Progenitor cell of endocrine pancreas (in vitro differentiated cells): ENCODE data around the gene OVOL3. TPM values are rescaled to one million over a fixed set of nuclear protein-coding genes. Genes with fewer than 3 reads are reported as not detected.

Experiments used
- DNase-seq: peaks from one replicate; pipeline ENCODE4 v3.0.0; 2021; ENCODE audit warnings: low spot score; ENCODE audit not compliant: unreplicated experiment
- H3K27ac Mint-ChIP-seq: 2 replicates; pipeline ENCODE4 v1.8.0; 2021; ENCODE audit warnings: mild to moderate bottlenecking, moderate library complexity, mixed read lengths
- H3K27me3 Mint-ChIP-seq: 2 replicates; pipeline ENCODE4 v1.8.0; 2021; ENCODE audit warnings: mixed read lengths
- H3K36me3 Mint-ChIP-seq: 2 replicates; pipeline ENCODE4 v1.8.0; 2022; ENCODE audit warnings: mixed read lengths; ENCODE audit not compliant: insufficient read depth
- H3K4me1 Mint-ChIP-seq: 2 replicates; pipeline ENCODE4 v1.8.0; 2021; ENCODE audit warnings: low read depth, mixed read lengths
- H3K4me3 Mint-ChIP-seq: 2 replicates; pipeline ENCODE4 v1.8.0; 2021; ENCODE audit warnings: low read depth, mild to moderate bottlenecking, moderate library complexity, mixed read lengths
- H3K9me3 Mint-ChIP-seq: 2 replicates; pipeline ENCODE4 v1.8.0; 2021; ENCODE audit warnings: low read depth, mixed read lengths
- total RNA-seq: library from RNA; stranded (reverse); gene quantifications from 2 replicates; pipeline ENCODE4 v1.2.1, GENCODE V29; 2021
- TF ChIP-seq, protein P1 (sequence below): fragments of 200-600 bp; sonication (generic); IDR thresholded peaks from one replicate; pipeline ENCODE4 v1.5.0; 2021; ENCODE audit warnings: antibody characterized with exemption, mild to moderate bottlenecking; ENCODE audit not compliant: unreplicated experiment

OVOL3 gene
- total RNA-seq, 1 donor from 2014 or later: not detected

DNA sequence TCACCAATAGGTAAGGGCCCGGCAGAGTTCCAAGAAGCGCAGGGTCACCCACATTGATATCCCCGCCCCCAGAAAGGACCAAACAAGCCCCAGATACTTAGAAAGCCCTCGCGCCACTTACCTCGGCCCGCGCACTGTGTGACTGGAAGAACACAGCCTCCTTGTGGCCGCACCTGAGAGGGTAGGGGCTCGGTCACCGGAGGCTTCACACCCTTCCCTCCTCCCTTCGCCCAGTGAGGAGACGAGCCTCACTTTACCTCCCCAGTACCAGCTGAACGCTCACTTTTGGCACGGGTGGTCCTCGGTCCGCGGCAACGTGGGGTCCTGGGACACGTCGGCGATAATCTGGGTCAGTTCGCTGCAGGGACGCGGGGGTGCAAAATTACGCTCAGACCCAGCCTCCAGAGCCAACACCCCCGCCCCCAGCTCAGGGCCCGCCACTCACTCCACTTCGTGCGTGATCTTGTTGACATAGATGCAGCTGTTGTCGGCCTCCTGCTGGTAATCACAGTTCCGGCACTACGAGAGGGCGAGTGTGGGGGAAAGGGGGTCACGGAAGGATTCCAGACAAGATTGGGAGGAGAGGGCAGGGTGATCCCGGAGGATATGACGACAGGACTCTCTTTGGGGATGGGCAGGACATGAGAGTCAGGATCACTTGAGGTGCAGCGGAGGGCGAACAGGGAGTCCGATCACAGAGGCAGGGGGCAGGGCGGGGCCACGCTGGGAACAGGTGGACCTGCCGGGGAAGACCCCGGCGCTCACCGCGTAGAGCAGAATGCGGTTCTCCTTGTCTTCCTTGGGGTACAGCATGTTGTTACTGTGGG, 3.2 kb downstream of the OVOL3 start:
- Mint-ChIP-seq H3K4me1 (peaks cover 18% of the 10 kb centered on the region), H3K36me3 (peaks cover 13% of the 10 kb centered on the region), H3K27ac (peak overlapping the region; percentile 98), H3K9me3 (no peaks in the 10 kb centered on the region), H3K4me3 (peak overlapping the region; percentile 95), H3K27me3 (no peaks in the 10 kb centered on the region)
- DNase-seq: peak; percentile 44
- TF ChIP-seq, protein P1, sequence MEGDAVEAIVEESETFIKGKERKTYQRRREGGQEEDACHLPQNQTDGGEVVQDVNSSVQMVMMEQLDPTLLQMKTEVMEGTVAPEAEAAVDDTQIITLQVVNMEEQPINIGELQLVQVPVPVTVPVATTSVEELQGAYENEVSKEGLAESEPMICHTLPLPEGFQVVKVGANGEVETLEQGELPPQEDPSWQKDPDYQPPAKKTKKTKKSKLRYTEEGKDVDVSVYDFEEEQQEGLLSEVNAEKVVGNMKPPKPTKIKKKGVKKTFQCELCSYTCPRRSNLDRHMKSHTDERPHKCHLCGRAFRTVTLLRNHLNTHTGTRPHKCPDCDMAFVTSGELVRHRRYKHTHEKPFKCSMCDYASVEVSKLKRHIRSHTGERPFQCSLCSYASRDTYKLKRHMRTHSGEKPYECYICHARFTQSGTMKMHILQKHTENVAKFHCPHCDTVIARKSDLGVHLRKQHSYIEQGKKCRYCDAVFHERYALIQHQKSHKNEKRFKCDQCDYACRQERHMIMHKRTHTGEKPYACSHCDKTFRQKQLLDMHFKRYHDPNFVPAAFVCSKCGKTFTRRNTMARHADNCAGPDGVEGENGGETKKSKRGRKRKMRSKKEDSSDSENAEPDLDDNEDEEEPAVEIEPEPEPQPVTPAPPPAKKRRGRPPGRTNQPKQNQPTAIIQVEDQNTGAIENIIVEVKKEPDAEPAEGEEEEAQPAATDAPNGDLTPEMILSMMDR: peak; percentile 27

DNA sequence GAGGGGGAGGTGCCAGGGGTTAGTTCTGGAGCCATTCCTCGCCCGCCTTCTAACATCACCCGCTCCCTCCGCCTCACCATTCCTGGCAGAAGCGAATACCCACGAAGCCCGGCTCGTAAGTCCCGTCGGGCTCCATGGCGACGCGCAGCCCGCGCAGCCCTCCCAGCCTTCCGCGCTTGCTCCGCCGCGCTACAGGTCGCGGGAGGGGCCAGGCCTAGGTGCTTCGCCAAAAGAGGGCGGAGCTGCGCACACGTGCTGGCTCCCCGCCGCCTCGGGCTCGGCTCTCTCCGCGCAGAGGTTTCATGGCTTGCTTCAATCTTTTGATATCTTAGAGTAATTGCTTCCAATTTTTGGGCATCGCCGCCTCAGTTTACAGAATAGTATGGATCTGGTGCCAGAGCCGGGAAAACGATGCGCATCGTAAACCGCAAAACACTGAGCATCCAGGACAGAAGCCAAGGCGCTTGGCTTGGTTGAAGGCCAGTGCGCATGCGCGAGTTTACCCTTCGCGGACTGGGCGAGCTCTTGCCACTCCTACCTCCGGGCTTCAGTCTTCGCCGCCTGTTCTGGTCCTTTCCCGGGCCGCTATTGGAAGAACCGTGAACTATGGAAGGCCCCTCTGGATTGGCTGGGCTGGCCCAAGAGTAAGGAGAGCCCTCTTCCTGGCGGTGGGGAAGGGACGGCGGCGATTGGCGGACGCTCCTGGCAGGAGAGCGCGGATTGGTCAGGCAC, 3.9 kb downstream of the OVOL3 start, which contains the start of gene POLR2I:
TSS of gene POLR2I (minus strand) at position 155 of the 732 bp plus-strand sequence. CDS start at position 136, 19 bp downstream.
- peak within 1 kb of the TSS; percentile 98 for H3K27ac Mint-ChIP-seq
- peak within 1 kb of the TSS; percentile 95 for H3K4me3 Mint-ChIP-seq
- DNase-seq: peak; percentile 97
- H3K36me3 Mint-ChIP-seq: peaks cover 13% of the 10 kb centered on the region
- no peaks in the 10 kb centered on the region for H3K9me3 Mint-ChIP-seq
- TF ChIP-seq, protein P1: no peak
- no peaks in the 10 kb centered on the region for H3K27me3 Mint-ChIP-seq
- peaks cover 18% of the 10 kb centered on the region for H3K4me1 Mint-ChIP-seq

DNA sequence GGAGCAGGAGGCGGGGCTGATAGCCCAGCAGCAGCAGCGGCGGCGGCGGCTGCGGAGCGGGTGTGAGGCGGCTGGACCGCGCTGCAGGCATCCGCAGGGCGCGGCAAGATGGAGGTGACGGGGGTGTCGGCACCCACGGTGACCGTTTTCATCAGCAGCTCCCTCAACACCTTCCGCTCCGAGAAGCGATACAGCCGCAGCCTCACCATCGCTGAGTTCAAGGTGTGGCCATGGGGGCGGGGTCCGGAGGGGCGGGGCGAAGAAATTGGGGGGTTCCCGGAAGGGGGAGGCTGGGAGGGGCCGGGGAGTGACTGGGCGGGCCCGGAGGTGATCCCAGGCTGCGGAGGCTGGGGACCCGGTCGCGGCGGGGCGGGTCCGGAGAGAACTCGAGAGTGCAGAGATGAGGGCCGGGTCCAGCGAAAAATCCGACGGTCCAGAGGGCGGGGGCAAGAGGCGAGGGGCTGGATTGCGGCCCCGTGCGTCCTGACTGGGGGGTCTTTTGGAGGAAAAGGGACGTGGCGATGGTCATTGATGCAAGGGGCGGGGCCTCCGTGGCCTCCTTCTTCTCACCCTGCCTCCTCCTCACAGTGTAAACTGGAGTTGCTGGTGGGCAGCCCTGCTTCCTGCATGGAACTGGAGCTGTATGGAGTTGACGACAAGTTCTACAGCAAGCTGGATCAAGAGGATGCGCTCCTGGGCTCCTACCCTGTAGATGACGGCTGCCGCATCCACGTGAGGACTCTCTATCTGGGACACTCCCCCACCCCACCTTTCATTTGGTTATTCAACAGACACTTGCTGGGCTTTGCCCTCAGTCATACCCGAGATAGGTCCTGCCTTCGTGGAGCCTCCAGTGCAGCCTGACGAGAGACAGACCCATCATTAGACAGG, 4.8 kb downstream of the OVOL3 start, which contains the start of gene TBCB:
TSS of gene TBCB (plus strand) at position 16 of the 891 bp plus-strand sequence. CDS start at position 109, 93 bp downstream.
- Mint-ChIP-seq H3K36me3 (peaks cover 15% of the 10 kb centered on the region), H3K27ac (peak within 1 kb of the TSS; percentile 98), H3K27me3 (no peaks in the 10 kb centered on the region), H3K4me3 (peak within 1 kb of the TSS; percentile 95), H3K4me1 (peaks cover 20% of the 10 kb centered on the region), H3K9me3 (no peaks in the 10 kb centered on the region)
- TF ChIP-seq, protein P1: no peak
- DNase-seq: peak; percentile 22

DNA sequence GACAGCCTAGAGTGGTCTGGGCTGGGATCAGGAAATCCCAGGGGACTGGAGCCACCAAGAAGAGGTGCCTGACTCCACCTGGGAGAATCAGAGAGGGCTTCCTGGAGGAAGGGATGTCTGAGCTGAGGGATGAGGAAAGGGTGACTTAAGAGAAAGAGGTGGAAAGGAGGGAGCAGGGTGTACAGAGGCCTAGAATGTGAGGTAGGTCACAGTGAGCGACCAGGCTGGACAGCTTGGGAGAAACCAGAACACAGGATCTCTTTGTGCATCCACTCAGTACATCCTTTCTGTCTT, 5.3 kb downstream of the OVOL3 start:
- TF ChIP-seq, protein P1: no peak
- Mint-ChIP-seq H3K36me3 (peaks cover 15% of the 10 kb centered on the region), H3K9me3 (no peaks in the 10 kb centered on the region), H3K4me1 (peaks cover 20% of the 10 kb centered on the region), H3K27me3 (no peaks in the 10 kb centered on the region), H3K27ac (no peak overlapping the region), H3K4me3 (peak overlapping the region; percentile 95)
- DNase-seq: no peak
